GM18526 (cell line): ENCODE data around the gene ANKMY2.

ENCODE experiments used
- POLR2A ChIP-seq: IDR thresholded peaks from 3 replicates; pipeline ENCODE4 v1.6.1; 2011; ENCODE audit not compliant: insufficient read length; ENCODE audit errors: extremely low read depth

The ANKMY2 gene

GRCh38 chr7:16563281-16564022, 82.1 kb downstream of the ANKMY2 start:
- TF ChIP-seq POLR2A = no peak

GRCh38 chr7:16562456-16563220, 82.9 kb downstream of the ANKMY2 start:
- TF ChIP-seq POLR2A = no peak

DNA sequence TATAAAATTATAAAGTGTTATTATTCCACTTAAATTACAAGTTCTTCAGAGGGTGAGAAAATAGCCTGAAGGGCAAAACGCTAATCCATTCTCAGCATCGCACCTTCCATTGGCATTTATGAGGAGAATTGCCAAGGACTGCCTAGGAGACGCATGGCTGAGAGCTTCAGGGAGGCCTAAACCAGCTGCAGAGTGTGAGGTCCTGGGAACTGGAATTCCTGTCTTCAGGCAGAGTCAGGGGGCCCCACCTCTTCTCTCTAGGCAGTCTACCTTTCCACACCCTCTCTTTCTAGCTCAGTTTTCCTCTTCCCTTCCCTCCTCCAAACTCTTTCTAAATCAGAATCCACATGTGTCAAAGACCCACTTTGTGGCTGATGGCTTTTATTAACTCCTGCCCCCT, 83.6 kb downstream of the ANKMY2 start:
- no peak for TF ChIP-seq POLR2A

DNA sequence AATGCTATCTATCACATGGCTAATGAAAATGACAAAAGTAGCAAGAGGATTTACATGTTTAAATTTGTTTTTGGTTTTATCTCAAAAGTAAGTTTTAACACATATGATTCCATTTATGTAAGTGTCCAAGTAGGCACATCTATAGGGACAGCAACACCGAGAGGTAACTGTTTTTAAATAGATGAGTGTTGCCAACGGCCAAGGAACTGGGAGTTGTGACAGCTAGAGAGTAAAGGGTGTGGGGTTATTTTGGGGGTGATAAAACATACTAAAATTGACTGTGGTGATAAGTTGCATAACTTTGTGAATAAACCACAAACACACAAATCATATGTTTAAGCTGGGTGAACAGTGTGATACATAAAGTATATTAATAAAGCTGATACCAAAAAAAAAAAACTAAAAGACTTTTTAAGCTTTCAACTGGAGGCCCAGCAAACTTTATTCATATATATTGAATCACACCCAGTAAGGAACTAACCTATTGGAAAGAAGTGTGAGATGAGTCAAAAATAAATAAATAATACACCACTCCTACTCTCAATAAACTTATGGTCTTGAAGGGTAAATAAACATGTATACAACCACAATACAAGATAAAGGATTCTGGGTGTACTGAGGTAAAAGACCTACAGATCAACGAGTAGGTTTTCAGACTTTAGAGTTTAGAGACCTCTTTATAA, 85.9 kb downstream of the ANKMY2 start:
- TF ChIP-seq POLR2A = no peak

GRCh38 chr7:16558761-16559302, 86.7 kb downstream of the ANKMY2 start:
- TF ChIP-seq POLR2A = no peak

DNA sequence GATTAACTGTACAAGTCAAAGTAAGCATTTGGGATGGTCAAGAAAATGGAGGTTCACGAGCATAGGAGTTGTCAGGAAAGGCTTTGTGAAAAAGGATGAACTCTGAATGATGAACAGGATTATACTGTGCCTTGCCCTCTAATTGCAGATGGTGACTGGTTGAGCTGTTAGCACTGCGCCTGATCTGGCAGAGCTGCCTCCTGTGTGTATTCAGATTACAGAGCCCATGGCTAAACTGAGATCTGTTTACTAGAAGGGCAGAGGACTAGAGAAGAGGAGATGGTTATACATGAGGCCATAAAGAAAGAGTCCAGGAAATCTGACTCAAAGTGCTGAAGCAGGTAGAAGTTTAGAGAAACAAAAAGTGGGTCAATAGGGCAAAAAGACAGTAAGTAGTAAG, 89.2 kb downstream of the ANKMY2 start:
- no peak for TF ChIP-seq POLR2A

- TF ChIP-seq POLR2A = no peak
These were observed 90.9 kb downstream of the ANKMY2 start for GRCh38 chr7:16554518-16555236.

- TF ChIP-seq POLR2A = no peak
These were observed 94.9 kb downstream of the ANKMY2 start for GRCh38 chr7:16550671-16551070.
